NCI-H2196 treated with DMSO at 0.1 percent for 48 hours (cell line): ENCODE results near the gene KIAA1671.
"Not testable (repeated sequence)": the region's sequence is repeated elsewhere in the genome, so short reads cannot be mapped to it uniquely, and the experiment has no call there.

ENCODE experiments used
- DNase-seq: peaks from one replicate; lab custom pipeline; 2025; ENCODE audit not compliant: unreplicated experiment; lab: John Stamatoyannopoulos, UW

The KIAA1671 gene

DNA sequence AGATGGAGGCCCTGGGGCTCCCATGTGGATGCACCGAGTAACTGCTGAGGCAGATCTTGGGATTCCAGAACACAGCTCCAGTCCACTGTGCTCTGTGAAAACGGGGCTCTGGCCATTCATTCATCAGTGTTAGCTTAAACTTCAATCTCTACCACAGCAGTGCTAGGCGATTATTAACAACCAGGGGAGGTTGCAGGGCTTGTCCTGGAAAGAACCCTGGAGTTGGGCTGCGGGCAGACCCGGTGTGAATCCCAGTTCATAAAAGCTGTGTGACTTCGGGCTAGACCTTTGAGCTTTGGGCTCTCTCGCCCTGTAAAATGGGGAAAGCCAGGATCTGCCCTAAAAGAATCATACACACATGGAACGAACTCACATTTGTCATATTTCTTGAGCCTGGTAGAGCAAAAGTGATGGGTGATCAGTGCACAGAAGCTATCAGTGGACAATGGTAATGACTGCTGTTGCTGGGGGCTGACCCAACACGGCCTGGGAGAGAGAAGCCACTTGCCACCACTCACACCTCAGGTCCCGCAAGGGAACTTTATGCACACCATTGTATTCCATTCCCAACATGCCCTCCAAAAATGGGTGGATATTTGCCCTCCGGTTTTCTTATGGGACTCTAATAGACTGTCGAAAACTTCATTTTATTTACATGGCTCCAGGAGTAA is 231.6 kb downstream of the KIAA1671 start:
- DNase-seq: no peak

GRCh38 chr22:25186140-25186539 is 233.6 kb downstream of the KIAA1671 start:
- no peak for DNase-seq

DNA sequence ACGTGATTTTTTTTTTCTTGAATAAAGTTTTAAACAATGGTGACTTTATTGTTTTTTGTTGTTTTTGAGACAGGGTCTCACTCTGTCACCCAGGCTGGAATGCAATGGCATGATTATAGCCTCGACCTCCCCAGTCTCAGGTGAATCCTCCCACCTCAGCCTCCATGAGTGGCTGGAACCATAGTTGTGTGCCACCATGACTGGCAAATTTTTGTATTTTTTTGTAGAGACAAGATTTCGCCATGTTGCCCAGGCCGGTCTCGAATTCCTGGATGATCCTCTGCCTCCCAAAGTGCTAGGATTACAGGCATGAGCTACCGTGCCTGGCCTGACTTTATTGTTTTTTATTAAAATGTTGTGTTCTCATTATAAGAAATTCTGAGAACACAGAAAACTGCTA is 235.0 kb downstream of the KIAA1671 start:
- no peak for DNase-seq

DNA sequence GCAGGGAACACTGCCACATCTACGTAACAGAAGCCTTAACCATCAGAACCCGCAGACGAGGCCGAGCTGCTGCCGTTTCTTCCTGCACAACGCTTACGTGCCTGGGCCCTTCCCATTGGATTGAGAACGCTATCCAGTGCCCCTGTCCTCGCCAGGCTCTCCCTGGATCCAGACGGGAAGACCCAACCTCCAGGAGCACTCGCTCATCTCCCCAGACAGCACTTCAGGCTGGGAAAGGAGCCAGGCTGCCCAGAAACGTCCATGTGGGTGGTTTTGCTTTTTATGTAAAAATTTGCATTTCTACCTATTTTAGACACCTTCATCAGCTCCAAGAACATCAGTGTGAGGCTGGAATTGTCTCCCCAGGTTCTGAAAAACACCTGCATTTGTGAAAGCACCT is 239.9 kb downstream of the KIAA1671 start:
- no peak for DNase-seq

DNA sequence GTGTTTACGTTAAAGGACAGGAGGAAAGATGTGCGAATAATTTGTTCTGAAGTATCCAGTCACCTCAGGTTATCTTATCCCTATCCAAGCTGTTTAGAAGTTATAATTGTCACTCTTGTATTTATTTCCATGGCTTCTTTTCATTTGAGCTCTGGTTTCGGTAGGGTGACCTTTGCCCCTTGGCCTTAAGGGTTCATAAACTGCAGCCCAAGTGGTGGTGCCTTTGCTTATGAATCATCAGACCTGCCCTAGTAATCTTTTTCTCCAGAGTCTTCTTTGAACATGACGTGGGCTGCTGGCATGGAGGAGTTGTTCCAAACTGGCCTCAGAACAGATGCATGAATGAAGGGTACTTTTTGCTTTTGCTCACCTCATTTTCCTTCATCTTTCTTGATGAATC is 240.6 kb downstream of the KIAA1671 start:
- DNase-seq: no peak

GRCh38 chr22:25193548-25193947 is 241.0 kb downstream of the KIAA1671 start:
- DNase-seq: no peak

GRCh38 chr22:25196326-25196725 is 243.8 kb downstream of the KIAA1671 start:
- DNase-seq: no peak

GRCh38 chr22:25197340-25197739 is 244.8 kb downstream of the KIAA1671 start:
- no peak for DNase-seq

DNA sequence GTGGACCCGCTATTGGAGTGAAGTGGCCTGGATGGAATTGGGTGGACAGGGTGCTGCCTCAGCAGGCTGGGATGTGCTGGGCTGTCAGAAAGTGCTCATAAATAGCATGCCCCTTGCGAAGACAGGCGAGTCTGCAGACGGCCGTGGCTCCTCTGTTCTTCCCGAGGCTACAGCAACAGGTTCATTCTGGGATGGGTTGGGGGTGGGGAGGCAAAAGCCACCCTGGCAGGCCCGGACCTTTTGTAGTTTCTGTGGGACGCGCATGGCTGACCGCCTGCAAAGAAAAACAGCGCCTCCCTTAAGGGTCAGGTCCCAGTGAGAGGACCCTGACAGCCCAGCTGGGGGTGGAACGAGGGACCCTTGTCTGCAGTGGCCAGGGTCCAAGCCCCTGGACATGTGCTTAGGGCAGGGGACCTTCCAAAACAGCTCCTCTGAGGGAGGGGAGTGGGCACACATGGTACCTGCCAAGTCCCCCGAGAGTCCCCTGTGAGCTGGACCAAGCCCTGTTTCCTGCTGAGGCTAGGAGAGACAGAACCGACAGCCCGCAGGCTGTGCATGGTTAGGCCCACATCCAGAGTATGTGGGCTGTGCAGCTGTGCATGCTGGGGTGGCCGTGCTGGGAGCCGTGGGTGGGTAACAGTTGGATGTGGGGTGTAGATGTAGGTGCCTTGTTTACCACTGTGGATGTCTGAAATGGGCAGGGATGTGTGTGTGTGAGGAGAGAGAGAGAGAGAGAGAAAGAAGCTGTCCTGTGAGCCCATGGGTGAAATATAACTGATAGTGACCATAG is 247.4 kb downstream of the KIAA1671 start, which contains the start of gene CRYBB3:
TSS of gene CRYBB3 (plus strand) at position 128 of the 790 bp plus-strand sequence. CDS start 1,539 bp downstream, outside the sequence.
- no peak for DNase-seq

DNA sequence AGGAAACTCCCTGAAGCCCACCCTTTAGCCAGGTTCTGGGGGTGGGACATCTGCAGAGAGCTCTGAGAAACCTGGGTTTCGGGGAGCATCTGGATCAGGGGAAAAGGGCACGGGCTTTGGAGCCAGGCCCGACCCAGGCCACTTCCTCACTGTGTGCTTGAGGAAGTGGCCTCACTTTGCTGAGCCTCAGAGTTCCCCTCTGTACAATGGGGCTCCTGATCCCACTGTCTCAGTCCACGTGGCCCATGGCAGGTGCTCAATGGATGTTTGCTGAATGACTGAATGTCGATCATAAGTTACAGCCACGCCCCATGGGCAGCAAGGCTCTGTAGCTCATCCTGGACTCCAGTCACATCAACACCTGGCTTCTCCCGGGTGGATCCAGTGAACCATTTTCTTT is 248.5 kb downstream of the KIAA1671 start:
- no peak for DNase-seq

DNA sequence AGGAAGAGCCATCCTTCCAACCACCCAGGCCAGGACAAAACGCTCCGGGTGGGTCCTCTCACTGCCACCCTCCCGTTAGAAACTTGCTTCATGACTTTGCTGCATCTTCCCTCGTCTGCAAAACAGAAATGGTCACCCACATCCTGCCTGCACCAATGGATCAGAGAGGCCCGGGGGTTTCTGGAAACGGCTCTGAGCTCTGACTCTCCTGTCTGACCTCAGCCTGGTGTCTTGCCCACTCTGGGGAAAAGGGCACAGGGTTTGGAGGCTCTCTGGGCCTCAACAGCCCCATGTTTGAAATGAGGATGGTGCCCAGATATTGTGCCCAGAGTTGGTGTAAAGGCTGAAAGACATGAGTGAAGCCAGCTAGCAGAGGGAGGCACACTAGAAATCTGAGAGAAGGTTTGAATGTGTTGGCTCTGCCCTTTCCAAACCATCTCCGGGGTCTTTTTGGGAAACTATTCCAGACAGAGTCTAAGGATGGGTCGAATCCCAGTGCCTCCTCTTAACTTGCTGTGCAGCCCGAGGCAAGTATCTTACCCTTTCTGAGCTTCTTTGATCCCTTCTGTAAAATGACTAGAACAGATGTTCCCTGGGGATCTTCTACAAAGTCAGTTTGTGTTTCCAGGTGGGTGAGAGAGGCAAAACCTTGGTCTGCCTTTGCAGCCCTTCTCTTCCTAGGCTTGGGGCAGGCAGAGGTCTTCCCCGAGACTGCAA is 249.2 kb downstream of the KIAA1671 start:
- no peak for DNase-seq

- peak; percentile 23 for DNase-seq
Observed at GRCh38 chr22:25202290-25202921, 249.9 kb downstream of the KIAA1671 start.

- DNase-seq: no peak
Observed at GRCh38 chr22:25203082-25203481, 250.6 kb downstream of the KIAA1671 start.

DNA sequence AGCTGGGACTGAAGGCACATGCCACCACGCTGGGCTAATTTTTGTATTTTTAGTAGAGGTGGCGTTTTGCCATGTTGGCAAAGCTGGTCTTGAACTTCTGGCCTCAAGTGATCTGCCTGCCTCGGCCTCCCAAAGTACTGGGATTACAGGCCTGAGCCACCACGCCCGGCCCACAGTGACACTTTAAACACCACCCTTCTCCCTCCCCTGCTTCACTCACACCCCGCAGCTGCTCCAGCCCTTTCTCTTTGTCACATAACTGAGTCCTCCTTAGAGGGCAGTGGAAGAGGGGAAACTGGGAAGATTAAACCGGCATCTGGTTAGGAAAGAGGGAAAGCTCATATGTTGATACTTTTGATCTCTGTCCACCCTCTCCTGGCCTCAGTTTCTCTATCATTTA is 252.0 kb downstream of the KIAA1671 start:
- not testable (repeated sequence) for DNase-seq

GRCh38 chr22:25205847-25206246 is 253.3 kb downstream of the KIAA1671 start:
- no peak for DNase-seq

DNA sequence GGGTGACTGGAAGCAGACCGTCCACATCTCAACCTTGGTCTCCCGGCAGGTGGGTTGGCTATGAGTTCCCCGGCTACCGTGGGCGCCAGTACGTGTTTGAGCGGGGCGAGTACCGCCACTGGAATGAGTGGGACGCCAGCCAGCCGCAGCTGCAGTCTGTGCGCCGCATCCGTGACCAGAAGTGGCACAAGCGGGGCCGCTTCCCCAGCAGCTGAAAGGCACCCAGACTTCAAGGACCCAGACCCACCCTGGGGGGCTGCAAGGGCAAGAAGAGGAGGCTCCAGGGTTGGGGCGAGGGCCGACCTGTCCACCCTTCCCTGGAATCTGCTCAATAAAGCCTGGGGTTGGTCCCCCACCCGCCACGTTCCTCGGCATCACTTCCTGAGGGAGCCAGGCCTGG is 254.5 kb downstream of the KIAA1671 start:
- no peak for DNase-seq

DNA sequence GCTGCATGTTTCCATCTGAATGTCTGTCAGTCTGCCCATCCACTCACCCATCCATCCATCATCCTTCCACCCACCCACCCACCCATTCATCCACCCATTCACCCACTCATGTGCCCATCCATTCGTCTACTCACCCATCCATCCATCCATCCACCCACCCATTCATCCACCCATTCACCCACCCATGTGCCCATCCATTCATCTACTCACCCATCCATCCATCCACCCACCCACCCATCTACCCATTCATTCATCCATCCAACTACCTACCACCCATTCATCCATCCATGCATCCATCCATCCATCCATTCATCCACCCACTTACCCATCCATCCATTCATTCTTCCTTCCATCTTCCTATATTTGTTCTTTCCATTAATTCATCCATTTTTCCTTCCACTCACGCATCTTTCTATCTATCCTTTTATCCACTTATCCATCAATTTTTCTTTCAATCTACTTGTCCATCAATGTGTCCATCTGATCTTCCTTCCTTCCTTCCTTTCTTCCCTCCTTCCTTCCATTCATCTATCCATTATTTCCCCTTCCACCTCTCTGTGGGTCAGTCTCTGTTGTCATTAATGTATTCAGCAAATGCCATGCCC is 255.1 kb downstream of the KIAA1671 start:
- no peak for DNase-seq

- DNase-seq: no peak
Observed at GRCh38 chr22:25208328-25208727, 255.8 kb downstream of the KIAA1671 start.

- DNase-seq: no peak
Observed at GRCh38 chr22:25208743-25209505, 256.4 kb downstream of the KIAA1671 start.

GRCh38 chr22:25210793-25211192 is 258.3 kb downstream of the KIAA1671 start:
- DNase-seq: no peak
